Left renal cortex interstitium (tissue), 4 donors: ENCODE data around the gene LUM. TPM values are rescaled to one million over a fixed set of nuclear protein-coding genes. Genes with fewer than 3 reads are reported as not detected.

Experiments used
- DNase-seq, 4 donors: peaks; one replicate each; pipeline ENCODE4 v3.0.0-alpha.2; 2013; ENCODE audit warnings: low read depth in 4 of 4, low spot score in 2 of 4, missing footprints in 1 of 4
- polyA plus RNA-seq, 4 donors: library from polyadenylated mRNA; unstranded; fragments of 120-200 nt; gene quantifications; one replicate each; pipeline ENCODE4 v1.2.1, GENCODE V29; 2013; ENCODE audit not compliant: insufficient read length in 4 of 4

Gene LUM
- polyA plus RNA-seq, 4 donors: 34.2 to 87.5 (median 61.1) TPM

DNA sequence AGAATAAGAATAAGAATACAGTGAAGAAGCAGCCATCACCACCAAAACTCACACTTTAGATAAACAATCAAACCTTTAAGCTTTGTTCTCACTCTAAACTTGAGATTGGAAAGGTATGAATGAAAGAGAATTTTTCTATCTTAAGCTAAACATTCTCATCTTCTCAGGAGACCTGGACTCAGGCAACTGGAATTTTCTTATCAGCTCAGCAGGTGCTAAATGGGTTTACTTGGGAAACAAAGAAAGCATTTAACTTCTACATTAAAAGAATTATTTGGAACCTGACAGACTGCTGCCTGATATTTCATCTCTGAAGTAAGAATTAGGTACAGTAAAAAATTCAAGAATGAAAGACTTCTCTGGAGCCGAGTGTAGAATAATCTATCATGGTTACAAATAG lies 32.8 kb downstream of the LUM start:
- DNase-seq: no peak

DNA sequence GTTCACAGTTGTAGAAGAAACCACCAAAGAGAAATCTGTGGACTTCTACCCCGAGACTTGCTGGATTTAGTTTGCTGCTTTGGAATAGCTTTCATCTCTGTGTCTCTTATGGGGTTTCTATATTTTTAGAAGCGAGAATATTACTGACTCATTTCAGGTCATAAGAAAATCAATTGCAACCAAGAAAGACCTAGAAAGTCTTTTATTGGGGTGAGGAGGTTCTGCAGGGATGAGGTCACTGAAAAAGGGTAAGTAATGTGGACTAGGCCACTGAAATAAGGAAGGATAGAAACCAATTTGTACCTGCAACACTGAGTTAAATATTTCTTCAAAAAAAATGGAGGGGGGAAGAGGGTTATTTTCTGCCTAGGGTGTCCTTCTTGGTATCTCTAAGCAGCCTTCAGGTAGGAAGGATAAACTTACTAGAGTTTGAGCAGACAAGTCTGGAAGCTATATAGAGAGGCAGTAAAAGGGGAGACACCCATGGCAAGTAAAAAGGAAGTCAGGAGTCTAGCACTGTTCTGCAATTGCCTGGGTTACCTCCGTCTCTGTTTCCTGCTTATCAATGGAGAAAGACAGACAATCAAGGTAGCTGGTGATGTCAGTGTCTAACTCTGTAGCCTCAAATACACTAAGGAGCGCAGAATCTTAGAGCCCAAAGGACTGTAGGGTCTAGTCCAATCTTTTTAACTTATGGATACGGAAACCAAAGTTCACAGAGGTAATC lies 33.9 kb downstream of the LUM start:
- no peak for DNase-seq

DNA sequence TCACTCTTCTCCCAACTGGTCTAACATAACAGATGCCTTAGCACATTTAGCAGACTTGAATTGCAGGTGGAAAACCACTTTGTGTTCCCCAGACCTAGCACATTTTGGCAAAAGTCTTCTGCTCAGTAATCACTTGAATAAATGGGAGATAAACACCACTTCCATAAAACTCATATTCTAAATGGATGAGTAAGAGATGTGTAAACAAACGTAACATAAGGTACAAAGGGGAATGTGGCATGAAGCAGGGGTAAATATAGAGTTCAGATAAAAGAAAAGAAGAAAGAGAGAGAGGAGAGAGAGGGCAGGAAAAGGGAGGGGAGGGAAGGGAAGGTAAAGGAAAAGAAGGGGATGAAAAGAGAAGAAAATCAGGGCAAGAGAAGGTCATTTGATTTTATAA lies 36.4 kb downstream of the LUM start:
- no peak for DNase-seq

DNA sequence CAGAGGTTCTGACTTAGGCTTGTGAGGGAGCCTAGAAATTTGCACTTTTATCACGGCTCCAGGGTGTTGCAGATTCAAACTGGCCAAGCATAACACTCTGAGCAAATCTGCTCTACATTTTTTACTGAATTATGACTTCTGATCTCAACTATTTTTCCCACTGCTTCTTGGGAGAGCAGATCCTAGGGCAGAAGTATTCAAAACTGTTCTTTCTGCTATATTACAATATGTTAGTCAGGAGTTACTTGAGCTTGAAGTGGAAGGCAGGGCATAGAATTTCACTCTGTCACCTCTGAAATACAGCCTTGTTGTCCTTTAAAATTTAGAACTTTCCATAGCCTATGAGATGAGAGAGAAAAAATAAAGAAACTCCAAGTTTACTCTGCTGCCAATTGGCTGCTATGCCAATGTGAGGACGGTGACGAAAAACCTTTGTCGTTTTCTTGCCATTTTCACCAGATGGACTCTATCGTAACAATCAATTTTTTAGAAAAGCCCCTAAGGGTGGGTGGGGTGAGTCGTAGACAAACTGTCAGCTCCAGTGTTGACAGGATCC lies 37.1 kb downstream of the LUM start:
- DNase-seq: no peak

DNA sequence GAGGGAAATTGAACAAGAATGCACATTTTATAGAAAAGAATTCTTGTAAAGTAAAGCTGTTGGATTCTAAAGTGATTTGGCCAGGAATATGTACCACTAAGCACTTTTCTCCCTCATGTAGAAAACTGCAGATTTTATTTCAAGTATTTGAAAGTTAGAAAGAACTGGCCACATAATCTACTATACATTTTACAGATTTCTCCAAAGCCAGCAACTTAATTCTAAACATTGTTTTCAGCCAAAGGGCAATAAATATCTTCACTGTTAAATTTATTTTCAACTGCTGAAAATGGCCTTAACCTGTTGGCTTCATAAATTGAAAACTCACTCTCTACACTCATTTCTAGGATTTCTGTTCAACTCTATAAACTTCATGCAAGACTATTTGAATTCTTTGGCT lies 37.9 kb downstream of the LUM start:
- DNase-seq: no peak

DNA sequence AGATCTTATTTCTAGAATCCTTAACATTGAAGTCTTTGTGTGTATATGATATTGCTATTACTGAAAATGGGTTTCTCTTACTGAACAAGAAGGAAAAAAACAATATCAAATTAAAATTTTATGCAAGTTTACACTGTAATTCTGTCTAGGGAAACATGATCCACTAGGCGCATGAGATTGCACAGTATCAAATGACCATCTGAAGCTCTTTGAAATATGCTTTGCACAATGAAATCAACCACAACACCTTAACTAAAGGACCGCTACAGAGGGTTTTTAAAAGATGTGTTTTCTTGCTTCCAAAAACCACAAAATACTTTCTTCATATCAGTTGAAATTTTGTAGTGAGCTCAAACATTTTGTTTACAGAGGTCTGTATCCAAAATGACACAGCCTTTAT lies 38.4 kb downstream of the LUM start:
- DNase-seq: no peak

DNA sequence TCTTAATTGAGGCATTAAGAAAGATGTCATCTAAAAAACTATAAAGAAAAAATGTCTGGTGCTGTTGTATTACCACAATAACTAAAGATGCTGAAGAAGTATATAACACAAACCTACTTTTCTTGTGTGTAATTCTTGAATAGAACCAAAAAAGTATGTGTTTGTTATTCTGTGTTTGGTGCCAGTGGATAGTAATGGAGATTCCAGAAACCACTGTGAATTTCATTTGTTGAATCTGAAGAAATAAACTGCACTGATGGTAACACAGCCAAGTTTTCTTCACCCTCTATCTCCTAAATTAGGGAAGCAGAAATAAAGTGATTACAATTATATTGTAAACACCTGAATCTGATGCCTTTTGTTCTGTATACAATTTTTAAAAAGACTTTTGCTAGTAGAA lies 40.4 kb downstream of the LUM start:
- no peak for DNase-seq

DNA sequence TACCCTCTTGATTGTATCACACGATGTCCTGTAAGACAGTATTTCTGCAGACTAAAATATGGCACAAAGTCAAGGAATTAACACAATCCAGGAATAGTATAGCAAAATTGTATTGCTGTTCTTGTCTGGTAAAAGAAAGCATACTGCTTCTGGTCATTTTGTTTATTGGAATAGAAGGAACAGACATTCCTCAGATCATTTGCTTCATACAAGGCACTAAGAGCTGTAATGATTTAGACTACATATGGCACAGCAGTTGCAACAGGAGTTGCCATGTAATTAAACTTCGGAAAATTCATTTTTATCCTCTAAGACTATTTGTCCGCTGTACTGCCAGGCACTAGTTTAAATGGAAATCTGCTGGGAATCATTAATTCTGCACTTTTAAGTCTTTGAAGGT lies 45.9 kb downstream of the LUM start:
- no peak for DNase-seq

DNA sequence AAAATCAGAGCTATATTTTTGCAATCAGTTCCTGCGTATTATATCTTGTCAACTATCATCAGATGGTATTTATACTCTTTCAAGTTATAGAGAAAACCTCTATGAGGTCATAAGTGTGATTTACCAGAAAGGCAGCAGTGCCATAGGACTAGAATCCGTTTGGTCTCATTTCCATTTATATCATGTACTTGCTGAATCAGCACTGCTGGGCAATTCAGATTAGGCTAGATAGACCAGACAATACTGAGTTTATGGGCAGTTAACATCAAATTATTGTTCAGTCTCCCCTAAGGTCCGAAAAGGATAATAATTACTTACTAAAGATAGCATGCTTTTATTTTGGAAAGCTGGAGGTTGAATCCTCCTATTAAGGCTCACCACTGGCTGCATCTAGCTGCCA lies 46.7 kb downstream of the LUM start:
- DNase-seq: no peak

DNA sequence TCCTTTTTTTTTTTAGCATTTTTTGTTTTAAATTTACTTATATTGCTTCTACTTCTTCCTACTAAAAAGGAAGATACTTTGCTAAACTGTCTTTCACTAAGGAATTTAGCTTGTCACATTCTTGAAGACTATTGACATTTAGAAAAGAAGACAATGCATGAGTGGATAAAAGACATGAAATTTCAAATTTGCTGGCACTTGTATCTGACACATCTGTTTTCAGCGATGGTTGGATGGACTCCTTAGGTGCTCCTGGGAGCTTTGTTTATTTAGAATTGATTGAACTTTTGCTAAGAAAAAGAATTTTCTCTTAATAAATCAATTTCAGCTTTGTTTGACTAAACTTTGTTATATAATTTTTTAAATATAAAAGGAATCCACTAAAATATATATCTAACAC lies 50.2 kb downstream of the LUM start:
- DNase-seq: no peak

DNA sequence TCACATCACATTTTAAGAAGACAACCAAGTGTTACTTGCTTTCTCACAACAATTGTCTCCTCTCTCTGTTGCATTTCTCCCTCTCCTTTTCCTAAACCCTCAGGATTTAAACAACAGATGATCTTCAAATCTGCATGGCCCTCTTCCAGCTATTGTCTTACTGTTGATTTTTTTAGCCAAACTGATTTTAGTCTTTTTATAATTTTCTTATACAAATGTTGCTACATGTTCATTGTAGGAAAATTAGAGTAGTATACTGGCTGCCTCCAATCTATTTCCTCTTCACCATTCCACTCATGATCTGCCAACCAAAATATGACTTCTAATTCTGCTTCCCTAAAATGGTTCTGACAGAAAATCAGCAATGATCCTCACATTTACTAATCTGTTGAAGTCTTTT lies 52.1 kb downstream of the LUM start:
- DNase-seq: no peak

DNA sequence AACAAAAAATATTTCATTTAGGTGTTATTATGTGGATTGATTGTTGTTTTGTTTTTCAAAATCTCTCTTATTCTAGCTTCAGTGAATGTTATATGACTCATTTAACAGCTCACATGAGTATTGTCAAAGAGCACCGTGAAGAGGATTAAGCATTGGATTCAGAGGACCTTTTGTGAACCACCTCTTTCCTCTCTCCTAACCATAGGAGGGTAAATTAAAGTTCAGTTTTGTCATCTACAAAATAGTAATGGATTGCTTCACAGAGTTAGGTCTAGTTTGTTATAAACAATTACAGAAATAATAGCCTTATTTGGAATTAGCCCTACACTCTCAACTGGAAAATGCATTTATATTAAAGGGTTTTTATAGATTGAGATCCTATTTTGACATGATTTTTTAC lies 52.5 kb downstream of the LUM start:
- no peak for DNase-seq

DNA sequence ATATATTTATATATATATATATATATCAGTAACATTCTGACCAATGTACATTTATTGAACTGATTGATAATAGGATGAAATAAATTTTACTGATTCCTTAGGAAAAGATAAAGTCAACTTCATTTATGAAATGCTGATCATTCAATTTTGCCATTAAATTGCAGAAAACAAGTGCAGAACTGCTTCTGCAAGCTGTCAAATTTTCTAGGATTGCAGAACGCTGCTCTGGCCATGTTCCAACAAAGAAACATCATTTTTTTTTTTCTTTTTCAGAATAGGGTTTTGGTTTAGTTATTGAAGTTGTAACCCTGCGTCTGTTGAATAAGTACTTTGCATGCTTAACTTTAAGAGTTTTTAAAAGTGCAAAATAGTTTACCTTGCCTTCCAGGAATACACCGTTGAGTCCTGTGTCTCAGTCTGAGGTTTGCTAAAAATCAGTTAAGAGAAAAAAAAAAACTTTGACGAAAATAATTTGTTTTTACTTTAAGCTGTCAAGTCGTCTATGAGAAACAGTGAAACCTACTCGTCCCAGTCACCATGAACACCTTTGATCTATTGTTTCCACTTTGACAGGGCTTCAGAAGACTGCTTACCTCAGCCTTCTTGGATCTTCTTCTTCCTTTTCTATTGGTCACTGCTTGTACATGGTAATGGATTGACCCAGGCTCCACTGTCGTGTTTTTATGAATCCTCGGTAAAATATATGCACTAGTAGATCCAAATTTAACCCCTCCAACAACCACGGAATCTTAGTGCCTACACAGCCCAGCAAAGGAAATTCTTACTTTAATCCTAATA lies 53.7 kb downstream of the LUM start, which contains the start of gene KERA:
KERA (minus strand) TSS at position 657 of the 798 bp plus-strand sequence. CDS start 1,743 bp downstream, outside the sequence.
- DNase-seq: no peak

DNA sequence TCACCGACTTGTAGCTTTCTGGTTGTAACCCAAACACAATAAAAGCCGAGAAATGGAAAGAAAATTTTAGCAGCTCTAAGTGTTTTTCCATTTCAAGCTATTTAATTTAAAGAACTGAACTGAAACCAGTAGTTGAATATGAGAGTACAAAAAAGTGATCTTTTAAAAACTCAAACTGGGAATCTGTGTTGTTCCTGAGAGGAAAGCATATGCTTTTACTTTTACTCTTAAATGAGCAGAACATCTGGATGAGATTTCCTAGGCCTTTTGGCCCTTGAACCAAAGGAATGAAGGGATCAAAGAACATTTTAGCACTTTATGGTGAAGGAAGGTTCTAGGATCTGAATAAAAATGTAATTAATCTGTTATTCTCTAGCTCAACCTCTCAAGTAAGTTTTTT lies 54.8 kb downstream of the LUM start:
- DNase-seq: no peak

DNA sequence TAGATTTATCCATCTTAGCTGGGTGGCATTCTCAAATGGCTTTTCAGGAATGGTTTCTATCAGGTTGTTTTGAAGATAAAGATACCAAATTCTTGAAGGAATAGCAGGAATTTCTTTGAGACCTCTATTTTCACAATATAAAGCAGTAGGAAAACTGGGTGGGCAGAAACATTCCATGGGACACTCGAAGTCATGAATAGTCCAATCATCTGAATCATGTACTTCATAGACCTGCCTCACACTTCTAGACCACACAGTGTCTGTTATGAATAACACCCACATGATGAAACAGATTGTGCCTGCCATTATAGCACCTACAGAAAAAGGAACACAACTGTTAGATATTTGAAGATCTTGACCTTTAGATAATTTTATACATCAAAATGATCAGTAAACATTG lies 55.3 kb downstream of the LUM start:
- no peak for DNase-seq

DNA sequence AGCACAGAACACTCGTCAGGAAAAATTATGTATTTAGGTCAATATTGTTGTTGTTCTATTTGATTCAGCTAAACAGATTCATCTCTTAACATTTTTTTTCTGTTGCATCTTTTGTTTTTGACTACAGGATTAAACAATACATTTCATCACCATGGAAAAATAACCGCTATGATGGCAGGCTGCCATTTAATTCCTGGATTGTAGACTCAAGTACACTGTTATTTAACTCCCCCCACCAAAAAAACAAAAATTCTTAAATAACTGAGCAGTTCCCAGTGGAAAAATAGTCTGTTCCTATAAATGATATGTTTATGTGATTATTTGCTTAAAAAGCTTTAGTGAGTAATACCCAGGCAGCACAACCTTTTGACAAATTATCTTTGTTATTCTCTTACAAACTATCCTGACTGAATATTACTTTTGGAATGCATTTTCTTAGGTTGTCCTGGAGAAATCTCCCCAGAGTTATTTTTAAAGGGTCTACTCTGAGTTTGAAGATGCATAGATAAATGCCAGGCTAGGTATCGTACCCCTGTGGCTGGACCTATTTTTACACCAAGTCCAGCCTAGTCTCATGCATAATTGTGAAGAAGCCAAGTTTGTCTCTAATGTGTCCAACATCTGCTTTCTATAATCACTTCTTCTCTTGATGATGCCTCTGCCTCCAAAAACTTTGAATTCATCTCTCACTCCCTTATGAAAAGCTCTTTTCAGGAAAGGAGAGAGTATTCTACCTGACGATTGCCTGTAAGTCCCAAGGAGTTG lies 57.2 kb downstream of the LUM start:
- no peak for DNase-seq

Other genes with a start within 250 kb of the LUM start
- gene CCER1, start 156.3 kb downstream of the LUM start, polyA plus RNA-seq: not detected
- under 1 TPM in 1 of 4 donors, not detected in 3; 0.08 TPM for gene EPYC, start 106.5 kb downstream of the LUM start, polyA plus RNA-seq
- gene KERA, start 53.5 kb downstream of the LUM start, polyA plus RNA-seq: under 1 TPM in 2 of 4 donors, not detected in 2; 0.07 to 0.08 TPM
- gene DCN, start 71.3 kb upstream of the LUM start, polyA plus RNA-seq: 100 to 1,000 TPM; 416 to 791 (median 526) TPM